SK-N-SH treated with all-trans-retinoic acid at 6 μM for 48 hours (cell line): ENCODE results near the gene PRTFDC1.

Experiments used
- ATAC-seq: fragments of 200-7000 bp; cut with Tn5 transposase; 3 replicates; pipeline ENCODE4 v1.9.1; 2020; ENCODE audit warnings: mild to moderate bottlenecking, moderate library complexity
- ARNTL ChIP-seq: fragments of 450-650 bp; formaldehyde crosslinking; IDR thresholded peaks from 2 replicates; pipeline ENCODE4 v1.5.0; 2020; ENCODE audit warnings: low read depth, mild to moderate bottlenecking, moderate library complexity, borderline replicate concordance
- BACH2 ChIP-seq: fragments of 250-450 bp; sonication (Bioruptor Pico); IDR thresholded peaks from 2 replicates; pipeline ENCODE4 v1.9.0; 2021; ENCODE audit warnings: mild to moderate bottlenecking, borderline replicate concordance
- CREB5 ChIP-seq: fragments of 250-450 bp; sonication (Bioruptor Pico); IDR thresholded peaks from 2 replicates; pipeline ENCODE4 v1.5.1; 2020; ENCODE audit warnings: low read depth, mild to moderate bottlenecking, moderate library complexity
- CSDC2 ChIP-seq: fragments of 250-450 bp; sonication (Bioruptor Pico); IDR thresholded peaks from 2 replicates; pipeline ENCODE4 v1.5.0; 2020; ENCODE audit warnings: mild to moderate bottlenecking, moderate library complexity
- ESRRG ChIP-seq: fragments of 250-450 bp; sonication (Bioruptor Pico); IDR thresholded peaks from 2 replicates; pipeline ENCODE4 v1.6.1; 2021; ENCODE audit warnings: mild to moderate bottlenecking
- GLIS3 ChIP-seq: fragments of 250-450 bp; sonication (Bioruptor Pico); IDR thresholded peaks from 2 replicates; pipeline ENCODE4 v1.5.0; 2020; ENCODE audit warnings: mild to moderate bottlenecking, moderate library complexity
- ISL1 ChIP-seq: fragments of 250-450 bp; sonication (Bioruptor Pico); IDR thresholded peaks from 2 replicates; pipeline ENCODE4 v2.1.2; 2022; ENCODE audit warnings: mild to moderate bottlenecking, moderate library complexity
- OSR1 ChIP-seq: fragments of 250-450 bp; sonication (Bioruptor Pico); IDR thresholded peaks from 2 replicates; pipeline ENCODE4 v1.8.0; 2022; ENCODE audit warnings: moderate library complexity, mild to moderate bottlenecking, inconsistent platforms
- PATZ1 ChIP-seq: fragments of 250-450 bp; sonication (Bioruptor Pico); IDR thresholded peaks from 2 replicates; pipeline ENCODE4 v1.8.0; 2020; ENCODE audit warnings: mild to moderate bottlenecking, moderate library complexity, borderline replicate concordance
- PPARA ChIP-seq: fragments of 250-450 bp; sonication (Bioruptor Pico); IDR thresholded peaks from 2 replicates; pipeline ENCODE4 v1.5.0; 2020; ENCODE audit warnings: mild to moderate bottlenecking, borderline replicate concordance
- RARB ChIP-seq: fragments of 250-450 bp; sonication (Bioruptor Pico); IDR thresholded peaks from 2 replicates; pipeline ENCODE4 v1.8.0; 2021; ENCODE audit warnings: mild to moderate bottlenecking, moderate library complexity
- SNAI2 ChIP-seq: fragments of 250-450 bp; sonication (Bioruptor Pico); IDR thresholded peaks from 2 replicates; pipeline ENCODE4 v1.5.0; 2020; ENCODE audit warnings: mild to moderate bottlenecking, moderate library complexity
- TCF4 ChIP-seq: fragments of 250-450 bp; sonication (Bioruptor Pico); IDR thresholded peaks from 2 replicates; pipeline ENCODE4 v1.8.0; 2021; ENCODE audit warnings: mild to moderate bottlenecking, moderate library complexity, borderline replicate concordance
- ZC3H10 ChIP-seq: fragments of 250-450 bp; sonication (Bioruptor Pico); IDR thresholded peaks from 2 replicates; pipeline ENCODE4 v1.5.1; 2021; ENCODE audit warnings: mild to moderate bottlenecking, moderate library complexity
- ZFP3 ChIP-seq: fragments of 250-450 bp; sonication (Bioruptor Pico); IDR thresholded peaks from 2 replicates; pipeline ENCODE4 v1.5.0; 2020; ENCODE audit warnings: mild to moderate bottlenecking, moderate library complexity
- ZNF565 ChIP-seq: fragments of 450-650 bp; formaldehyde crosslinking; conservative IDR thresholded peaks from 2 replicates; pipeline ENCODE4 v1.5.0; 2020; ENCODE audit warnings: low read depth, mild to moderate bottlenecking, moderate library complexity
- ZNF8 ChIP-seq: fragments of 450-650 bp; formaldehyde crosslinking; IDR thresholded peaks from 2 replicates; pipeline ENCODE4 v1.5.0; 2020; ENCODE audit warnings: mild to moderate bottlenecking, moderate library complexity
- TF ChIP-seq, protein P1 (sequence below): fragments of 250-450 bp; sonication (Bioruptor Pico); IDR thresholded peaks from 2 replicates; pipeline ENCODE4 v1.8.0; 2021; ENCODE audit warnings: low read depth, mild to moderate bottlenecking, moderate library complexity, borderline replicate concordance
- TF ChIP-seq, protein P2 (sequence below): fragments of 250-450 bp; sonication (Bioruptor Pico); IDR thresholded peaks from 2 replicates; pipeline ENCODE4 v1.5.0; 2020; ENCODE audit warnings: mild to moderate bottlenecking, moderate library complexity
- TF ChIP-seq, protein P3 (sequence below): fragments of 250-450 bp; sonication (Bioruptor Pico); IDR thresholded peaks from 2 replicates; pipeline ENCODE4 v1.5.1; 2021; ENCODE audit warnings: mild to moderate bottlenecking, moderate library complexity

The PRTFDC1 gene

GRCh38 chr10:24882047-24882698 is 70.2 kb downstream of the PRTFDC1 start:
- no peak for ATAC-seq
- TF ChIP-seq TCF4 (no peak), ISL1 (CRISPR knock-in tag) (no peak), OSR1 (CRISPR knock-in tag) (no peak), BACH2 (CRISPR knock-in tag) (no peak), SNAI2 (CRISPR knock-in tag) (no peak), ZFP3 (CRISPR knock-in tag) (no peak), CREB5 (CRISPR knock-in tag) (no peak), ZNF565 (CRISPR knock-in tag) (no peak)
- TF ChIP-seq, protein P1, sequence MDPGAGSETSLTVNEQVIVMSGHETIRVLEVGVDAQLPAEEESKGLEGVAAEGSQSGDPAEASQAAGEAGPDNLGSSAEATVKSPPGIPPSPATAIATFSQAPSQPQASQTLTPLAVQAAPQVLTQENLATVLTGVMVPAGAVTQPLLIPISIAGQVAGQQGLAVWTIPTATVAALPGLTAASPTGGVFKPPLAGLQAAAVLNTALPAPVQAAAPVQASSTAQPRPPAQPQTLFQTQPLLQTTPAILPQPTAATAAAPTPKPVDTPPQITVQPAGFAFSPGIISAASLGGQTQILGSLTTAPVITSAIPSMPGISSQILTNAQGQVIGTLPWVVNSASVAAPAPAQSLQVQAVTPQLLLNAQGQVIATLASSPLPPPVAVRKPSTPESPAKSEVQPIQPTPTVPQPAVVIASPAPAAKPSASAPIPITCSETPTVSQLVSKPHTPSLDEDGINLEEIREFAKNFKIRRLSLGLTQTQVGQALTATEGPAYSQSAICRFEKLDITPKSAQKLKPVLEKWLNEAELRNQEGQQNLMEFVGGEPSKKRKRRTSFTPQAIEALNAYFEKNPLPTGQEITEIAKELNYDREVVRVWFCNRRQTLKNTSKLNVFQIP (CRISPR knock-in tag) = no peak
- TF ChIP-seq, protein P2, sequence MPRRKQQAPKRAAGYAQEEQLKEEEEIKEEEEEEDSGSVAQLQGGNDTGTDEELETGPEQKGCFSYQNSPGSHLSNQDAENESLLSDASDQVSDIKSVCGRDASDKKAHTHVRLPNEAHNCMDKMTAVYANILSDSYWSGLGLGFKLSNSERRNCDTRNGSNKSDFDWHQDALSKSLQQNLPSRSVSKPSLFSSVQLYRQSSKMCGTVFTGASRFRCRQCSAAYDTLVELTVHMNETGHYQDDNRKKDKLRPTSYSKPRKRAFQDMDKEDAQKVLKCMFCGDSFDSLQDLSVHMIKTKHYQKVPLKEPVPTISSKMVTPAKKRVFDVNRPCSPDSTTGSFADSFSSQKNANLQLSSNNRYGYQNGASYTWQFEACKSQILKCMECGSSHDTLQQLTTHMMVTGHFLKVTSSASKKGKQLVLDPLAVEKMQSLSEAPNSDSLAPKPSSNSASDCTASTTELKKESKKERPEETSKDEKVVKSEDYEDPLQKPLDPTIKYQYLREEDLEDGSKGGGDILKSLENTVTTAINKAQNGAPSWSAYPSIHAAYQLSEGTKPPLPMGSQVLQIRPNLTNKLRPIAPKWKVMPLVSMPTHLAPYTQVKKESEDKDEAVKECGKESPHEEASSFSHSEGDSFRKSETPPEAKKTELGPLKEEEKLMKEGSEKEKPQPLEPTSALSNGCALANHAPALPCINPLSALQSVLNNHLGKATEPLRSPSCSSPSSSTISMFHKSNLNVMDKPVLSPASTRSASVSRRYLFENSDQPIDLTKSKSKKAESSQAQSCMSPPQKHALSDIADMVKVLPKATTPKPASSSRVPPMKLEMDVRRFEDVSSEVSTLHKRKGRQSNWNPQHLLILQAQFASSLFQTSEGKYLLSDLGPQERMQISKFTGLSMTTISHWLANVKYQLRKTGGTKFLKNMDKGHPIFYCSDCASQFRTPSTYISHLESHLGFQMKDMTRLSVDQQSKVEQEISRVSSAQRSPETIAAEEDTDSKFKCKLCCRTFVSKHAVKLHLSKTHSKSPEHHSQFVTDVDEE = no peak

DNA sequence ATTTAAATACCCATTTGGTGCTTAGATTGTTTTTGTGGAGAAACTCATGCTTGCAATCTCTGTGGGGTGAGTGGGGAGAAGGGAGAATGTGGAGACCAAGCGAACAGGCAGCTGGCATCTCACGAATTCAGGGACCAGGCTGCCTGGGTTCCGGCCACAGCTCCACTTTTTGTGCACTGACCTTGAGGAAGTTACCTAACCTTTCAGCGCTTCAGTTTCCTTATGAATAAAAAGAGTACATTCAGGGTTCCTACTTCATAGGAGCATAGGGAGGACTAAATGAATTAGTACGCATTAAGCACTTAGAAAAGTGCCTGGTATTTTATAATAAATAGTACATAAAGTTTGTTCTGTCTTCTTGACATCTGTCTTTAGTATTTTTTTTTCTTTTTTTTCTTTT is 72.5 kb downstream of the PRTFDC1 start:
- ATAC-seq = no peak

More for the DNA sequence above, 72.5 kb downstream of the PRTFDC1 start:
- no peak for TF ChIP-seq RARB (CRISPR knock-in tag)
- TF ChIP-seq ZC3H10 (CRISPR knock-in tag) = no peak
- TF ChIP-seq ARNTL (CRISPR knock-in tag) = no peak
- TF ChIP-seq, protein P3, sequence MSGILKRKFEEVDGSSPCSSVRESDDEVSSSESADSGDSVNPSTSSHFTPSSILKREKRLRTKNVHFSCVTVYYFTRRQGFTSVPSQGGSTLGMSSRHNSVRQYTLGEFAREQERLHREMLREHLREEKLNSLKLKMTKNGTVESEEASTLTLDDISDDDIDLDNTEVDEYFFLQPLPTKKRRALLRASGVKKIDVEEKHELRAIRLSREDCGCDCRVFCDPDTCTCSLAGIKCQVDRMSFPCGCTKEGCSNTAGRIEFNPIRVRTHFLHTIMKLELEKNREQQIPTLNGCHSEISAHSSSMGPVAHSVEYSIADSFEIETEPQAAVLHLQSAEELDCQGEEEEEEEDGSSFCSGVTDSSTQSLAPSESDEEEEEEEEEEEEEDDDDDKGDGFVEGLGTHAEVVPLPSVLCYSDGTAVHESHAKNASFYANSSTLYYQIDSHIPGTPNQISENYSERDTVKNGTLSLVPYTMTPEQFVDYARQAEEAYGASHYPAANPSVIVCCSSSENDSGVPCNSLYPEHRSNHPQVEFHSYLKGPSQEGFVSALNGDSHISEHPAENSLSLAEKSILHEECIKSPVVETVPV (CRISPR knock-in tag) = no peak
- TF ChIP-seq BACH2 (CRISPR knock-in tag) = no peak
- TF ChIP-seq SNAI2 (CRISPR knock-in tag) = no peak
- no peak for TF ChIP-seq PPARA
- no peak for TF ChIP-seq ZNF565 (CRISPR knock-in tag)
- TF ChIP-seq ZFP3 (CRISPR knock-in tag) = no peak
- no peak for TF ChIP-seq PATZ1 (CRISPR knock-in tag)
- no peak for TF ChIP-seq ESRRG (CRISPR knock-in tag)
- TF ChIP-seq CREB5 (CRISPR knock-in tag) = no peak
- no peak for TF ChIP-seq ZNF8 (CRISPR knock-in tag)
- no peak for TF ChIP-seq OSR1 (CRISPR knock-in tag)
- TF ChIP-seq, protein P1 (CRISPR knock-in tag) = no peak
- TF ChIP-seq CSDC2 = no peak
- TF ChIP-seq GLIS3 (CRISPR knock-in tag) = no peak
